Measurements from ENCODE around the gene CHCHD6.

- no peak for TF ChIP-seq CTCF (IDR thresholded peaks at IDR 0.05)
- no peak for TF ChIP-seq POLR2A (IDR thresholded peaks at IDR 0.05)
Observed at GRCh38 chr3:126658584-126658983, 45.5 kb upstream of the CHCHD6 start.
